AG09309 (cell line): ENCODE results near the gene OR2S2.
"Not testable (repeated sequence)": the region's sequence is repeated elsewhere in the genome, so short reads cannot be mapped to it uniquely, and the experiment has no call there.

Experiments
- DNase-seq: peaks from one replicate; pipeline ENCODE4 v3.0.0-alpha.2; 2010; ENCODE audit warnings: low read depth
- H3K4me3 ChIP-seq: 2 replicates; pipeline ENCODE4 v1.5.1; 2011; ENCODE audit warnings: mild to moderate bottlenecking, low read depth, low read length, moderate library complexity; ENCODE audit not compliant: control insufficient read depth
- TF ChIP-seq, protein P1 (sequence below): IDR thresholded peaks from 2 replicates; pipeline ENCODE4 v1.5.1; 2011; ENCODE audit warnings: mild to moderate bottlenecking, low read depth, low read length, inconsistent platforms; ENCODE audit not compliant: insufficient read depth, control insufficient read depth; ENCODE audit errors: missing control alignments

Gene OR2S2

DNA sequence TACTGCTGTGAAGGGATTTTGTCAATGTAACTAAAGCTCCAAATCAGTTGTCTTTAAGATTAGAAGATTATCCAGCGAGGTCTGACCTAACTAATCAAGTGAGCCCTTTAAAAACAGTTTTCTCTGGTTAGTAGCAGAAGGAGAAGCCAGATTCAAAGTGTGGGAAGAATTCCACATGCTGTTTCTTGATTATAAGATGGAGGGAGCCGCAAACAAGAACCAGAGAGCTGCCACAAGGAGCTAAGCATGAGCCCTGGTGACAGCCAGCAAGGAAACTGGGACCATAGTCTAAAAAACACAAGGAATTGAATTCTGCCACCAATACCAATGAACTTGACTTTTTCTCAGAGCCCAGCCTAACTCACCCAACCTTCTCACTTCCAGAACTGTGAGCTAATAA is 37.0 kb upstream of the OR2S2 start:
- TF ChIP-seq, protein P1, sequence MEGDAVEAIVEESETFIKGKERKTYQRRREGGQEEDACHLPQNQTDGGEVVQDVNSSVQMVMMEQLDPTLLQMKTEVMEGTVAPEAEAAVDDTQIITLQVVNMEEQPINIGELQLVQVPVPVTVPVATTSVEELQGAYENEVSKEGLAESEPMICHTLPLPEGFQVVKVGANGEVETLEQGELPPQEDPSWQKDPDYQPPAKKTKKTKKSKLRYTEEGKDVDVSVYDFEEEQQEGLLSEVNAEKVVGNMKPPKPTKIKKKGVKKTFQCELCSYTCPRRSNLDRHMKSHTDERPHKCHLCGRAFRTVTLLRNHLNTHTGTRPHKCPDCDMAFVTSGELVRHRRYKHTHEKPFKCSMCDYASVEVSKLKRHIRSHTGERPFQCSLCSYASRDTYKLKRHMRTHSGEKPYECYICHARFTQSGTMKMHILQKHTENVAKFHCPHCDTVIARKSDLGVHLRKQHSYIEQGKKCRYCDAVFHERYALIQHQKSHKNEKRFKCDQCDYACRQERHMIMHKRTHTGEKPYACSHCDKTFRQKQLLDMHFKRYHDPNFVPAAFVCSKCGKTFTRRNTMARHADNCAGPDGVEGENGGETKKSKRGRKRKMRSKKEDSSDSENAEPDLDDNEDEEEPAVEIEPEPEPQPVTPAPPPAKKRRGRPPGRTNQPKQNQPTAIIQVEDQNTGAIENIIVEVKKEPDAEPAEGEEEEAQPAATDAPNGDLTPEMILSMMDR = no peak

DNA sequence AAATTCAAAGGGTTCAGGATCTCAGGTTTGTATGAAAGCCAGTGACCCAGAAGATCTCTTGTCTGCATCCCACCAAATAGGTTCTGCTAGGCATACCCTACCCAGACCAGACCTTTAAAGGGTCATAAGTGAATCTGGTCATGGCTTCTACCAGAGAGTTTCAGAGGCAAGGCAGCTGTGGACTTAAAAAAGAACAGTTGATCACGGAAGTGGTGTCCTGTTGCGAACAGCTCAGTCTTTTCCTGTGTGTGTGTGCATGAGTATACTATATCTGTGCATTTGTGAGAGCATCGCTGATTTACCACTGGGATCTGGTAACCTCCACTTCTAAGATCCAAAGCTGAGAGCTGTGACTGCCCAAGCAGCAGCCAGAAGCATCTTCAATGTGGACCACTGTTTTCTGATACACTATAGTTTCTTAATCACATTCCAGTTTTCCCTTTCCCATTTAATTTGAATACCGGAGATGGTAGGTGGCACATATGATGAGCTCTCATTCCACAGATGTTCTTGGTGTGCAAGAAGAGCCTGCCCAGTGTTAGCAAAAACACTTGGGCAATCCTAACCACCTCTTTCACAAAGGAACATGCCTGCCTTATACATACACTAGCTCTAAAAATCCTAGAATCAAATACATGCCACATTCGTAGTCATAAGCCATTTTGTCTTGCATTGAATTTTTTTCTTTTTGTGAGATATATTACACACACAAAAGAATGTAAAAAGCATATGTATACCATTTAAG is 36.2 kb upstream of the OR2S2 start:
- TF ChIP-seq, protein P1 = no peak
- no peak for DNase-seq
- H3K4me3 ChIP-seq = no peak overlapping the region

More for the DNA sequence above, 37.0 kb upstream of the OR2S2 start:
- no peak for DNase-seq
- no peak overlapping the region for H3K4me3 ChIP-seq

DNA sequence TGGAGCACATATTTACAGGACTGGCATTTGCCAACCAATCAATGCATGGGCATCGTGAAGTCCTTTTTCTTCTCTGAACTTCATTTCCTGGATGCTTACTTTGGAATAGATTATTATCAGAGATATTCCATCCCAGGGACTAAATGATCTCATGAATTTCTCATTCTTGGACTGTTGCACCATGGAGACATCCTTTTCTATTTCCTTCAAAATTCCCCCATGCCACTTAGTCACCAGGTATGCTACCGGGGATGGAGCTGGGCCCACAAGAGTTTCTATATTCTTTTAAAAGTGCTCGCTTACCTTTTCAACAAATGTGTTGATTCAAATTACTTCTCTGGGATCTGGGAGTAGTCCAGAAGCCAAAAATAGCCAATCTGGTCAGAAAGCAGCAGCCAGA is 35.2 kb upstream of the OR2S2 start:
- DNase-seq, H3K4me3 ChIP-seq: not testable (repeated sequence)

DNA sequence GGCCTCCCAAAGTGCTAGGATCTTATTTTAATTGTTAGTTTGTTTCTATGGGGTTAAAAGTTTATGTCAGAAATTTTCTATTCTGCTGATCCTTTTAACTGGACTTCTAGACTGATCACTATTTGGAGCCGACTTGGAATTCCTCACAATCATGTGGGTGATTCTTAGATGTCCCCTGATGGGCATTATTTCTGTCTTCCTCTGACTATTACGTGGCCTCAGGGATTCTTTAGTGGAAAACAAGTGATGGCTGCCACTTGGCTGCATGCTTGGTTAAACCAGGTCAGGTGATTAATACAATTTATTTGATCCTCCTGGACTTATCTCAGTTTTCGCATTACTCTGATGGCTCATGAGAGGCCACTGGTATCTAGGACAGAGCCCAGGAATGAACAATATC is 32.2 kb upstream of the OR2S2 start:
- TF ChIP-seq, protein P1 = no peak
- no peak overlapping the region for H3K4me3 ChIP-seq
- no peak for DNase-seq

DNA sequence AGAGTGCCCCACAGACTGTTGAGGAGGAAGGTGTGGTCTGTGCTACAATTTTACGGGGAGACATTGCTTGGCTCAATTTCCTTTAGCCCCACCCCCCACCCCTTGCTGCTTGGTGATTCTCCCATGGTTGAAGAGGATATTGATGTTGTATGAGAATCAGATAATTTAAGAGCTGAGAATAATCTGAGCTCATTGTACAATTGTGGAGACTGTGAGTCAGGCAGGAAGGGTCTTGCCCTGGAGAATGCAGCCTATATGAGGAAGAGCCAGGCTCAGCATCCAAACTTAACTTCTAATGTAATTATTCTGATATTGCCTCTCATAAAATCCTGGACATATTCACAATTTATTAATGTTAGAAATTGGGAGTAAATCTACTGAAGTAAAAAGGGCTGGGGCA is 26.1 kb upstream of the OR2S2 start:
- TF ChIP-seq, protein P1 = no peak
- no peak overlapping the region for H3K4me3 ChIP-seq
- DNase-seq = no peak

DNA sequence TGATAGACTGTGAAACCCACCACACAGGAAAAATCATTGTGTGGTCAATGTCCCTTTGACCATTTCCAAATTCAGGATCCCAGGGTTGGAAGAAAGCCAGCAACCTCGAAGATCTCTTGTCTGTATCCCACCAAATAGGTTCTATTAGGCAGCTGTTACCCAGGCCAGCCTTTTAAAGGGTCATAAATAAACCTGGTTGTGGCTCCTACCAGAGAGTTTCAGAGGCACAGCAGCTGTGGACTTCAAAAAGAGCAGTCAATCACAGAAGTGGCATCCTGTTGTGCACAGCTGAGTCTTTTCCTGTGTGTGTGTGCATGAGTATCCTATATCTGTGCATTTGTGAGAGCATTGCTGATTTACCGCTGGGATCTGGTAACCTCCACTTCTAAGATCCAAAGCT is 23.7 kb upstream of the OR2S2 start:
- TF ChIP-seq, protein P1 = no peak
- no peak overlapping the region for H3K4me3 ChIP-seq
- DNase-seq = no peak

DNA sequence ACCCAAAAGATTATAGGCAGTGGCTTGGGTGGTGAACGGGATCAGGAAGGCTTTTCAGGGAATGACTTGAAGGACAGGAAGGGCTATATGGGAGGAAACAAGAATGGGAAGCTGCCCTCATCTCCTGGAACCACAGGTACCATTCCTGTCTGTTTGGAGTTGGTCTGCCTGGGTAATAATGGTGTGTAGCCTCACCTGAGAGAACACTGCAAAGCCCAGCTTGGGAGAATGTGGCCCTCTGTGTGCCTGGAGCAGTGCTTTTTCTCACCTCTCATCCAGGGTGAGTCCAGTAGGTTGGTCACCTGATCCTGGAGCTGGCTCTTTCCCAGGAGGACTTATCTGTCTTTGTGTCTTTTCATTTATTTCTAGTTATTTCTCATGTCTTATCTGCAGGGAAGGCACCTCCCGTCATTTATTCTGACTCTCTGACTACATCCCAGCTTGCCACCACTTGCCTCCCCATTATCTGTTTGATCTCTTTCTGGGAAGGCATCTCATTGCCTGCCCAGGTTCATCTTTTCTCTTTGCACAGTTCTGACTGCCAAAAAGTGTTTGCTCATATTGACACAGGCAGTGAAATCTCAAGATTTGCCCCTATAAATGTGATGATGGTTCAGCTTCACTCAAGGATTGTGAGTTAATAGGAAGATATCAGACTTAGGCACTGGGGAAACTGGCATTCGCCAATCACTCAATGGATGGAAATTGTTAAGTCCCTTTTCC is 22.5 kb upstream of the OR2S2 start:
- H3K4me3 ChIP-seq = no peak overlapping the region
- DNase-seq = no peak
- TF ChIP-seq, protein P1 = no peak
